HepG2 (cell line): ENCODE data around the gene KIF2C. TPM values are rescaled to one million over a fixed set of nuclear protein-coding genes. Genes with fewer than 3 reads are reported as not detected.
A peak's percentile ranks its signal among the peaks of the same experiment; 100 is the strongest.

Experiments
- BRD4 ChIP-seq: sonication (generic); formaldehyde crosslinking; IDR thresholded peaks from 2 replicates; pipeline ENCODE4 v1.4.0; 2020; ENCODE audit warnings: missing genetic modification reagents
- GFI1 ChIP-seq: sonication (generic); formaldehyde crosslinking; IDR thresholded peaks from 2 replicates; pipeline ENCODE4 v1.5.0; 2020; ENCODE audit warnings: missing genetic modification reagents, mild to moderate bottlenecking, borderline replicate concordance
- HNRNPK ChIP-seq: fragments of 200-400 bp; formaldehyde crosslinking; IDR thresholded peaks from 2 replicates; pipeline ENCODE4 v1.6.1; 2018; ENCODE audit warnings: low read length, low read depth, moderate library complexity, mild to moderate bottlenecking; ENCODE audit not compliant: poor library complexity, severe bottlenecking
- HOXA3 ChIP-seq: sonication (generic); formaldehyde crosslinking; IDR thresholded peaks from 2 replicates; pipeline ENCODE4 v1.5.0; 2020; ENCODE audit warnings: missing genetic modification reagents
- ONECUT2 ChIP-seq: sonication (generic); formaldehyde crosslinking; IDR thresholded peaks from 2 replicates; pipeline ENCODE4 v1.4.0; 2020; ENCODE audit warnings: missing genetic modification reagents
- SMARCC2 ChIP-seq: fragments of 450-650 bp; IDR thresholded peaks from 2 replicates; pipeline ENCODE4 v1.6.1; 2017; ENCODE audit warnings: antibody characterized with exemption, mild to moderate bottlenecking
- ZBTB42 ChIP-seq: sonication (generic); formaldehyde crosslinking; IDR thresholded peaks from 2 replicates; pipeline ENCODE4 v1.5.0; 2020; ENCODE audit warnings: mild to moderate bottlenecking, missing genetic modification reagents
- polyA plus RNA-seq, 8 experiments: library from polyadenylated mRNA; depleted of rRNA in 3 of 8; stranded (reverse) in 7 of 8; unstranded in 1 of 8; fragments of >200 nt; fragmentation: Illumina TruSeq in 4 of 8; extraction: Trizol in 4 of 8; gene quantifications; 2 replicates each; pipeline versions ENCODE4 v1.2.1 to v1.2.3, GENCODE V29; 2011 to 2016; ENCODE audit warnings: low read depth in 4 of 8, missing spikeins in 1 of 8, mixed read lengths in 1 of 8; ENCODE audit not compliant: insufficient read depth in 1 of 8
- total RNA-seq, 5 experiments: library from RNA; depleted of rRNA; stranded (reverse); fragments of >200 nt; fragmentation: Illumina TruSeq; extraction: Trizol; gene quantifications; 2 replicates each; pipeline ENCODE4 v1.2.3, GENCODE V29; 2016; ENCODE audit warnings: low read depth in 1 of 5
- TF ChIP-seq, protein P1 (sequence below): sonication (generic); formaldehyde crosslinking; IDR thresholded peaks from 2 replicates; pipeline ENCODE4 v1.5.0; 2020; ENCODE audit warnings: mild to moderate bottlenecking, missing genetic modification reagents, borderline replicate concordance
- TF ChIP-seq, protein P2 (sequence below): conservative IDR thresholded peaks from 2 replicates; pipeline ENCODE4 v1.6.1; 2018; ENCODE audit warnings: missing genetic modification reagents
- TF ChIP-seq, protein P3 (sequence below): IDR thresholded peaks from 2 replicates; pipeline ENCODE4 v1.6.1; 2016; ENCODE audit warnings: low read depth

Gene KIF2C
- total and polyA plus RNA-seq, 2 of the 13 experiments (the other 11 are each of a cell fraction or from before 2014, with no cell fraction given): 29.7 to 53.7 TPM

DNA sequence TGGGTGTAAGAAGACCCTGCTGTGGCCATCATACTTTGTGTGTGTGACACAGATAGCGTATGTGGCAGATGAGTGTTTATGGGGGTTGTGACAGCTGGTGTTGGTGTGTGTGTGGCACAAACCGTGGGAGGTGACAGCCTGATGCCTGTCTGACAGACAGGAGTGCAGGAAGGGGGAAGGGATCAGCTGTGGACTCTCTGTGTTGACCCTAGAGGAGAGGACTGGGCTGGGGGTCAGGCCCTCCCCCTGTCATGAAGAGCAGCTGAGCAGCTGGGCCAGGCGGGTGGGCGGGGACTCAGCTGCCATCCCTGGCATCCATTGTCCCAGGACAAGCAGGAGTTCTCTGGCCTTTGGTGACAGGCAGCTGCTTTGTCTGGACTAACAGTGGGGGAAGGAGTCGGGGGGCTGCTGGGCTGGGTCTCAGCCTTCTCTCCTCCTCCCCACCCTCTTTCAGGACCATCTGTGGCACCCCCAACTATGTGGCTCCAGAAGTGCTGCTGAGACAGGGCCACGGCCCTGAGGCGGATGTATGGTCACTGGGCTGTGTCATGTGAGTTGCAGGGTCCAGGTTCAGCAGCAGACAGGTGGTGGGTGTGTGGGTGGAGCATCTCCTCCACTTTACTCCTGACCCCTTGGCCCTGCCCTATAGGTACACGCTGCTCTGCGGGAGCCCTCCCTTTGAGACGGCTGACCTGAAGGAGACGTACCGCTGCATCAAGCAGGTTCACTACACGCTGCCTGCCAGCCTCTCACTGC, 62.8 kb downstream of the KIF2C start (continued):
- TF ChIP-seq, protein P1, sequence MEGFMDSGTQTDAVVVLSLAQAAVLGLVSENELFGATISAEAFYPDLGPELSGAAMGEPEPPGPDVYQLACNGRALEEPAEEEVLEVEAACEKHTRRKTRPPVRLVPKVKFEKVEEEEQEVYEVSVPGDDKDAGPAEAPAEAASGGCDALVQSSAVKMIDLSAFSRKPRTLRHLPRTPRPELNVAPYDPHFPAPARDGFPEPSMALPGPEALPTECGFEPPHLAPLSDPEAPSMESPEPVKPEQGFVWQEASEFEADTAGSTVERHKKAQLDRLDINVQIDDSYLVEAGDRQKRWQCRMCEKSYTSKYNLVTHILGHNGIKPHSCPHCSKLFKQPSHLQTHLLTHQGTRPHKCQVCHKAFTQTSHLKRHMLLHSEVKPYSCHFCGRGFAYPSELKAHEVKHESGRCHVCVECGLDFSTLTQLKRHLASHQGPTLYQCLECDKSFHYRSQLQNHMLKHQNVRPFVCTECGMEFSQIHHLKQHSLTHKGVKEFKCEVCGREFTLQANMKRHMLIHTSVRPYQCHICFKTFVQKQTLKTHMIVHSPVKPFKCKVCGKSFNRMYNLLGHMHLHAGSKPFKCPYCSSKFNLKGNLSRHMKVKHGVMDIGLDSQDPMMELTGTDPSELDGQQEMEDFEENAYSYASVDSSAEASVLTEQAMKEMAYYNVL (CRISPR knock-in tag): no peak
- TF ChIP-seq HOXA3 (CRISPR knock-in tag) (peak; percentile 15; the same call in 1 of the 2 replicates), BRD4 (CRISPR knock-in tag) (no peak), ZBTB42 (CRISPR knock-in tag) (no peak), ONECUT2 (CRISPR knock-in tag) (no peak), SMARCC2 (no peak), GFI1 (CRISPR knock-in tag) (no peak), HNRNPK (no peak)
- TF ChIP-seq, protein P2, sequence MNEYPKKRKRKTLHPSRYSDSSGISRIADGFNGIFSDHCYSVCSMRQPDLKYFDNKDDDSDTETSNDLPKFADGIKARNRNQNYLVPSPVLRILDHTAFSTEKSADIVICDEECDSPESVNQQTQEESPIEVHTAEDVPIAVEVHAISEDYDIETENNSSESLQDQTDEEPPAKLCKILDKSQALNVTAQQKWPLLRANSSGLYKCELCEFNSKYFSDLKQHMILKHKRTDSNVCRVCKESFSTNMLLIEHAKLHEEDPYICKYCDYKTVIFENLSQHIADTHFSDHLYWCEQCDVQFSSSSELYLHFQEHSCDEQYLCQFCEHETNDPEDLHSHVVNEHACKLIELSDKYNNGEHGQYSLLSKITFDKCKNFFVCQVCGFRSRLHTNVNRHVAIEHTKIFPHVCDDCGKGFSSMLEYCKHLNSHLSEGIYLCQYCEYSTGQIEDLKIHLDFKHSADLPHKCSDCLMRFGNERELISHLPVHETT (CRISPR knock-in tag): no peak
- TF ChIP-seq, protein P3, sequence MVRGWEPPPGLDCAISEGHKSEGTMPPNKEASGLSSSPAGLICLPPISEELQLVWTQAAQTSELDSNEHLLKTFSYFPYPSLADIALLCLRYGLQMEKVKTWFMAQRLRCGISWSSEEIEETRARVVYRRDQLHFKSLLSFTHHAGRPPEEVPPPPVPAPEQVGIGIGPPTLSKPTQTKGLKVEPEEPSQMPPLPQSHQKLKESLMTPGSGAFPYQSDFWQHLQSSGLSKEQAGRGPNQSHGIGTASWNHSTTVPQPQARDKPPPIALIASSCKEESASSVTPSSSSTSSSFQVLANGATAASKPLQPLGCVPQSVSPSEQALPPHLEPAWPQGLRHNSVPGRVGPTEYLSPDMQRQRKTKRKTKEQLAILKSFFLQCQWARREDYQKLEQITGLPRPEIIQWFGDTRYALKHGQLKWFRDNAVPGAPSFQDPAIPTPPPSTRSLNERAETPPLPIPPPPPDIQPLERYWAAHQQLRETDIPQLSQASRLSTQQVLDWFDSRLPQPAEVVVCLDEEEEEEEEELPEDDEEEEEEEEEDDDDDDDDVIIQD (CRISPR knock-in tag): no peak
